HEK293 (cell line): ENCODE measurements around the gene AFP.

Source experiments
- CTCF ChIA-PET: fragments of 350-600 bp; formaldehyde crosslinking; extraction: SDS; loops from one replicate; lab custom pipeline; 2021; ENCODE audit warnings: antibody characterized with exemption; lab: Yijun Ruan, JAX
- POLR2A ChIA-PET: fragments of 300-600 bp; formaldehyde crosslinking; extraction: SDS; loops from one replicate; lab custom pipeline; 2020; ENCODE audit warnings: antibody characterized with exemption, inconsistent platforms; lab: Yijun Ruan, JAX
- H3K27ac ChIP-seq: fragments of 200-500 bp; sonication (Bioruptor generic); 2 replicates; pipeline ENCODE4 v1.5.1; 2014; ENCODE audit warnings: low read depth, low read length, control low read depth, inconsistent platforms; ENCODE audit errors: extremely low read depth
- H3K36me3 ChIP-seq, 2 experiments: fragments of 200-500 bp in 1 of 2; sonication (Bioruptor generic) in 1 of 2; 1 replicate in 1 of 2; 2 replicates in 1 of 2; pipeline ENCODE4 v1.5.1; 2014 to 2017; ENCODE audit warnings: inconsistent platforms in 2 of 2, low read length in 2 of 2; ENCODE audit not compliant: control insufficient read depth in 2 of 2, insufficient read depth in 1 of 2
- H3K4me1 ChIP-seq: fragments of 200-500 bp; sonication (Bioruptor generic); 2 replicates; pipeline ENCODE4 v1.5.1; 2014; ENCODE audit warnings: mild to moderate bottlenecking, low read length, inconsistent platforms; ENCODE audit not compliant: control insufficient read depth, insufficient read depth
- H3K4me3 ChIP-seq: 2 replicates; pipeline ENCODE4 v1.5.1; 2011; ENCODE audit warnings: low read depth, mild to moderate bottlenecking, control low read depth, low read length, moderate library complexity
- H3K9me3 ChIP-seq: fragments of 200-500 bp; sonication (Bioruptor generic); 2 replicates; pipeline ENCODE4 v1.5.1; 2014; ENCODE audit warnings: low read depth, low read length, inconsistent platforms; ENCODE audit not compliant: control insufficient read depth, insufficient read depth
- HOXC10 ChIP-seq: sonication (generic); formaldehyde crosslinking; IDR thresholded peaks from 2 replicates; pipeline ENCODE4 v1.8.1; 2023; ENCODE audit warnings: mild to moderate bottlenecking, missing genetic modification reagents
- IKZF3 ChIP-seq: fragments of 450-650 bp; IDR thresholded peaks from 2 replicates; pipeline ENCODE4 v1.5.0; 2018; ENCODE audit warnings: missing biosample characterization, mild to moderate bottlenecking, missing genetic modification characterization, moderate library complexity
- KLF1 ChIP-seq: fragments of 450-650 bp; formaldehyde crosslinking; IDR thresholded peaks from 2 replicates; pipeline ENCODE4 v1.5.1; 2016; ENCODE audit warnings: missing biosample characterization, missing genetic modification characterization
- SCRT2 ChIP-seq: fragments of 450-650 bp; formaldehyde crosslinking; IDR thresholded peaks from 2 replicates; pipeline ENCODE4 v1.5.1; 2016; ENCODE audit warnings: missing biosample characterization, missing genetic modification characterization
- TCF7L2 ChIP-seq: IDR thresholded peaks from 2 replicates; pipeline ENCODE4 v1.6.1; 2011; ENCODE audit warnings: low read depth, mild to moderate bottlenecking, inconsistent platforms, low read length, moderate library complexity, borderline replicate concordance
- WT1 ChIP-seq: fragments of 450-650 bp; formaldehyde crosslinking; IDR thresholded peaks from 2 replicates; pipeline ENCODE4 v1.5.1; 2016; ENCODE audit warnings: missing biosample characterization, missing genetic modification characterization
- ZBTB8A ChIP-seq: fragments of 450-650 bp; formaldehyde crosslinking; IDR thresholded peaks from 2 replicates; pipeline ENCODE4 v1.5.1; 2016; ENCODE audit warnings: missing biosample characterization, missing genetic modification characterization
- ZIC2 ChIP-seq: fragments of 450-650 bp; formaldehyde crosslinking; IDR thresholded peaks from 2 replicates; pipeline ENCODE4 v1.5.1; 2016; ENCODE audit warnings: missing biosample characterization, missing genetic modification characterization
- ZNF133 ChIP-seq: fragments of 450-650 bp; formaldehyde crosslinking; IDR thresholded peaks from 2 replicates; pipeline ENCODE4 v1.5.1; 2016; ENCODE audit warnings: missing biosample characterization, missing genetic modification characterization
- ZNF202 ChIP-seq: fragments of 450-650 bp; formaldehyde crosslinking; IDR thresholded peaks from 2 replicates; pipeline ENCODE4 v1.5.1; 2016; ENCODE audit warnings: missing biosample characterization, missing genetic modification characterization, borderline replicate concordance
- ZNF221 ChIP-seq: fragments of 450-650 bp; formaldehyde crosslinking; IDR thresholded peaks from 2 replicates; pipeline ENCODE4 v1.5.1; 2017; ENCODE audit warnings: missing biosample characterization, missing genetic modification characterization, borderline replicate concordance
- ZNF24 ChIP-seq: fragments of 450-650 bp; formaldehyde crosslinking; IDR thresholded peaks from 2 replicates; pipeline ENCODE4 v1.5.1; 2016; ENCODE audit warnings: missing biosample characterization, missing genetic modification characterization
- ZNF544 ChIP-seq: fragments of 450-650 bp; formaldehyde crosslinking; IDR thresholded peaks from 2 replicates; pipeline ENCODE4 v1.5.0; 2017; ENCODE audit warnings: missing biosample characterization, missing genetic modification characterization
- ZNF776 ChIP-seq: fragments of 450-650 bp; formaldehyde crosslinking; IDR thresholded peaks from 2 replicates; pipeline ENCODE4 v1.5.0; 2017; ENCODE audit warnings: missing biosample characterization, missing genetic modification characterization, borderline replicate concordance
- TF ChIP-seq, protein P1 (sequence below): fragments of 450-650 bp; formaldehyde crosslinking; IDR thresholded peaks from 2 replicates; pipeline ENCODE4 v1.5.1; 2016; ENCODE audit warnings: missing biosample characterization, missing genetic modification characterization
- TF ChIP-seq, protein P2 (sequence below): fragments of 450-650 bp; formaldehyde crosslinking; IDR thresholded peaks from 2 replicates; pipeline ENCODE4 v1.5.1; 2016; ENCODE audit warnings: missing biosample characterization, missing genetic modification characterization
- TF ChIP-seq, protein P3 (sequence below): fragments of 450-650 bp; formaldehyde crosslinking; IDR thresholded peaks from 2 replicates; pipeline ENCODE4 v1.5.1; 2016; ENCODE audit warnings: missing biosample characterization, missing genetic modification characterization, low read depth
- TF ChIP-seq, protein P4 (sequence below): fragments of 450-650 bp; formaldehyde crosslinking; IDR thresholded peaks from 2 replicates; pipeline ENCODE4 v1.5.0; 2017; ENCODE audit warnings: missing biosample characterization, missing genetic modification characterization, borderline replicate concordance
- TF ChIP-seq, protein P5 (sequence below): fragments of 450-650 bp; formaldehyde crosslinking; IDR thresholded peaks from 2 replicates; pipeline ENCODE4 v1.5.1; 2016; ENCODE audit warnings: missing biosample characterization, missing genetic modification characterization
- TF ChIP-seq, protein P6 (sequence below): fragments of 450-650 bp; formaldehyde crosslinking; IDR thresholded peaks from 2 replicates; pipeline ENCODE4 v1.5.1; 2016; ENCODE audit warnings: missing biosample characterization, missing genetic modification characterization
- TF ChIP-seq, protein P7 (sequence below): fragments of 450-650 bp; formaldehyde crosslinking; IDR thresholded peaks from 2 replicates; pipeline ENCODE4 v1.5.1; 2016; ENCODE audit warnings: missing biosample characterization, missing genetic modification characterization
- TF ChIP-seq, protein P8 (sequence below): fragments of 450-650 bp; formaldehyde crosslinking; IDR thresholded peaks from 2 replicates; pipeline ENCODE4 v1.5.1; 2017; ENCODE audit warnings: missing biosample characterization, missing genetic modification characterization

The AFP gene

DNA sequence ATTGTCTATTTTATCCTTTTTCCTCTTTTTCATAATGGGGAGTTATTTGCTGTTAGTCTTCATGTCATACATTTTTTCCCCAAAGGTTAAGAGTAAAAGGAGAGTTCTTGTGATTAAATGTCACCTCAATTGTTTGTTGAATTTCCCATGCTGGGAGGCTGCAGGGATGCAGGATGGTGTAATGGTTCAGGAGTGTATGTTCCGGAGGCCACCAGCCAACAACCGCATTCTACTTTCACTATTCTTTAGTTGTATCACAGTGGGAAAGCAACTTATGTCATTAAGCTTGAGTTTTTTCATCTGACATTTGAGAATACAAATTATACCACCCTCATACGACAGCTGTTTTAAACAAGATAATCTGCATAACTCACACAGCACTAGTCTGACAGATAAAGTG is 15.4 kb downstream of the AFP start:
- no peak overlapping the region for H3K4me3 ChIP-seq
- no peaks in the 10 kb centered on the region for H3K9me3 ChIP-seq
- H3K4me1 ChIP-seq = no peaks in the 10 kb centered on the region
- POLR2A ChIA-PET = no interaction called here
- CTCF ChIA-PET = interaction anchor here (0.6 to 1.1 kb wide), 2 partner anchors 16 to 110 kb away, joined by 5 read pairs; partner anchors contain the start of gene AFP
- no peak overlapping the region for H3K27ac ChIP-seq
- H3K36me3 ChIP-seq = no peaks in the 10 kb centered on the region
- 0 out of 2 replicates have a peak, but pooled peaks have one; percentile 21 for TF ChIP-seq ZNF24 (tag by site-specific recombination)
- TF ChIP-seq ZIC2 (tag by site-specific recombination) = peak; percentile 94
- TF ChIP-seq, protein P1, sequence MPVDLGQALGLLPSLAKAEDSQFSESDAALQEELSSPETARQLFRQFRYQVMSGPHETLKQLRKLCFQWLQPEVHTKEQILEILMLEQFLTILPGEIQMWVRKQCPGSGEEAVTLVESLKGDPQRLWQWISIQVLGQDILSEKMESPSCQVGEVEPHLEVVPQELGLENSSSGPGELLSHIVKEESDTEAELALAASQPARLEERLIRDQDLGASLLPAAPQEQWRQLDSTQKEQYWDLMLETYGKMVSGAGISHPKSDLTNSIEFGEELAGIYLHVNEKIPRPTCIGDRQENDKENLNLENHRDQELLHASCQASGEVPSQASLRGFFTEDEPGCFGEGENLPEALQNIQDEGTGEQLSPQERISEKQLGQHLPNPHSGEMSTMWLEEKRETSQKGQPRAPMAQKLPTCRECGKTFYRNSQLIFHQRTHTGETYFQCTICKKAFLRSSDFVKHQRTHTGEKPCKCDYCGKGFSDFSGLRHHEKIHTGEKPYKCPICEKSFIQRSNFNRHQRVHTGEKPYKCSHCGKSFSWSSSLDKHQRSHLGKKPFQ (tag by site-specific recombination) = no peak
- no peak for TF ChIP-seq TCF7L2
- TF ChIP-seq ZNF221 = no peak
- TF ChIP-seq ZNF544 (tag by site-specific recombination) = no peak
- TF ChIP-seq, protein P2, sequence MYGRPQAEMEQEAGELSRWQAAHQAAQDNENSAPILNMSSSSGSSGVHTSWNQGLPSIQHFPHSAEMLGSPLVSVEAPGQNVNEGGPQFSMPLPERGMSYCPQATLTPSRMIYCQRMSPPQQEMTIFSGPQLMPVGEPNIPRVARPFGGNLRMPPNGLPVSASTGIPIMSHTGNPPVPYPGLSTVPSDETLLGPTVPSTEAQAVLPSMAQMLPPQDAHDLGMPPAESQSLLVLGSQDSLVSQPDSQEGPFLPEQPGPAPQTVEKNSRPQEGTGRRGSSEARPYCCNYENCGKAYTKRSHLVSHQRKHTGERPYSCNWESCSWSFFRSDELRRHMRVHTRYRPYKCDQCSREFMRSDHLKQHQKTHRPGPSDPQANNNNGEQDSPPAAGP (tag by site-specific recombination) = no peak
- TF ChIP-seq, protein P3, sequence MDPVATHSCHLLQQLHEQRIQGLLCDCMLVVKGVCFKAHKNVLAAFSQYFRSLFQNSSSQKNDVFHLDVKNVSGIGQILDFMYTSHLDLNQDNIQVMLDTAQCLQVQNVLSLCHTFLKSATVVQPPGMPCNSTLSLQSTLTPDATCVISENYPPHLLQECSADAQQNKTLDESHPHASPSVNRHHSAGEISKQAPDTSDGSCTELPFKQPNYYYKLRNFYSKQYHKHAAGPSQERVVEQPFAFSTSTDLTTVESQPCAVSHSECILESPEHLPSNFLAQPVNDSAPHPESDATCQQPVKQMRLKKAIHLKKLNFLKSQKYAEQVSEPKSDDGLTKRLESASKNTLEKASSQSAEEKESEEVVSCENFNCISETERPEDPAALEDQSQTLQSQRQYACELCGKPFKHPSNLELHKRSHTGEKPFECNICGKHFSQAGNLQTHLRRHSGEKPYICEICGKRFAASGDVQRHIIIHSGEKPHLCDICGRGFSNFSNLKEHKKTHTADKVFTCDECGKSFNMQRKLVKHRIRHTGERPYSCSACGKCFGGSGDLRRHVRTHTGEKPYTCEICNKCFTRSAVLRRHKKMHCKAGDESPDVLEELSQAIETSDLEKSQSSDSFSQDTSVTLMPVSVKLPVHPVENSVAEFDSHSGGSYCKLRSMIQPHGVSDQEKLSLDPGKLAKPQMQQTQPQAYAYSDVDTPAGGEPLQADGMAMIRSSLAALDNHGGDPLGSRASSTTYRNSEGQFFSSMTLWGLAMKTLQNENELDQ (tag by site-specific recombination) = no peak
- 0 out of 2 replicates have a peak, but pooled peaks have one; percentile 40 for TF ChIP-seq WT1
- TF ChIP-seq, protein P4, sequence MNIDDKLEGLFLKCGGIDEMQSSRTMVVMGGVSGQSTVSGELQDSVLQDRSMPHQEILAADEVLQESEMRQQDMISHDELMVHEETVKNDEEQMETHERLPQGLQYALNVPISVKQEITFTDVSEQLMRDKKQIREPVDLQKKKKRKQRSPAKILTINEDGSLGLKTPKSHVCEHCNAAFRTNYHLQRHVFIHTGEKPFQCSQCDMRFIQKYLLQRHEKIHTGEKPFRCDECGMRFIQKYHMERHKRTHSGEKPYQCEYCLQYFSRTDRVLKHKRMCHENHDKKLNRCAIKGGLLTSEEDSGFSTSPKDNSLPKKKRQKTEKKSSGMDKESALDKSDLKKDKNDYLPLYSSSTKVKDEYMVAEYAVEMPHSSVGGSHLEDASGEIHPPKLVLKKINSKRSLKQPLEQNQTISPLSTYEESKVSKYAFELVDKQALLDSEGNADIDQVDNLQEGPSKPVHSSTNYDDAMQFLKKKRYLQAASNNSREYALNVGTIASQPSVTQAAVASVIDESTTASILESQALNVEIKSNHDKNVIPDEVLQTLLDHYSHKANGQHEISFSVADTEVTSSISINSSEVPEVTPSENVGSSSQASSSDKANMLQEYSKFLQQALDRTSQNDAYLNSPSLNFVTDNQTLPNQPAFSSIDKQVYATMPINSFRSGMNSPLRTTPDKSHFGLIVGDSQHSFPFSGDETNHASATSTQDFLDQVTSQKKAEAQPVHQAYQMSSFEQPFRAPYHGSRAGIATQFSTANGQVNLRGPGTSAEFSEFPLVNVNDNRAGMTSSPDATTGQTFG (tag by site-specific recombination) = no peak
- TF ChIP-seq KLF1 (tag by site-specific recombination) = no peak
- no peak for TF ChIP-seq ZBTB8A
- TF ChIP-seq, protein P5, sequence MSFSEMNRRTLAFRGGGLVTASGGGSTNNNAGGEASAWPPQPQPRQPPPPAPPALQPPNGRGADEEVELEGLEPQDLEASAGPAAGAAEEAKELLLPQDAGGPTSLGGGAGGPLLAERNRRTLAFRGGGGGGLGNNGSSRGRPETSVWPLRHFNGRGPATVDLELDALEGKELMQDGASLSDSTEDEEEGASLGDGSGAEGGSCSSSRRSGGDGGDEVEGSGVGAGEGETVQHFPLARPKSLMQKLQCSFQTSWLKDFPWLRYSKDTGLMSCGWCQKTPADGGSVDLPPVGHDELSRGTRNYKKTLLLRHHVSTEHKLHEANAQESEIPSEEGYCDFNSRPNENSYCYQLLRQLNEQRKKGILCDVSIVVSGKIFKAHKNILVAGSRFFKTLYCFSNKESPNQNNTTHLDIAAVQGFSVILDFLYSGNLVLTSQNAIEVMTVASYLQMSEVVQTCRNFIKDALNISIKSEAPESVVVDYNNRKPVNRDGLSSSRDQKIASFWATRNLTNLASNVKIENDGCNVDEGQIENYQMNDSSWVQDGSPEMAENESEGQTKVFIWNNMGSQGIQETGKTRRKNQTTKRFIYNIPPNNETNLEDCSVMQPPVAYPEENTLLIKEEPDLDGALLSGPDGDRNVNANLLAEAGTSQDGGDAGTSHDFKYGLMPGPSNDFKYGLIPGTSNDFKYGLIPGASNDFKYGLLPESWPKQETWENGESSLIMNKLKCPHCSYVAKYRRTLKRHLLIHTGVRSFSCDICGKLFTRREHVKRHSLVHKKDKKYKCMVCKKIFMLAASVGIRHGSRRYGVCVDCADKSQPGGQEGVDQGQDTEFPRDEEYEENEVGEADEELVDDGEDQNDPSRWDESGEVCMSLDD (tag by site-specific recombination) = no peak
- 0 out of 2 replicates have a peak, but pooled peaks have one; percentile 20 for TF ChIP-seq IKZF3 (tag by site-specific recombination)
- TF ChIP-seq ZNF133 (tag by site-specific recombination) = no peak
- TF ChIP-seq ZNF202 (tag by site-specific recombination) = no peak
- no peak for TF ChIP-seq HOXC10 (CRISPR knock-in tag)
- TF ChIP-seq, protein P6, sequence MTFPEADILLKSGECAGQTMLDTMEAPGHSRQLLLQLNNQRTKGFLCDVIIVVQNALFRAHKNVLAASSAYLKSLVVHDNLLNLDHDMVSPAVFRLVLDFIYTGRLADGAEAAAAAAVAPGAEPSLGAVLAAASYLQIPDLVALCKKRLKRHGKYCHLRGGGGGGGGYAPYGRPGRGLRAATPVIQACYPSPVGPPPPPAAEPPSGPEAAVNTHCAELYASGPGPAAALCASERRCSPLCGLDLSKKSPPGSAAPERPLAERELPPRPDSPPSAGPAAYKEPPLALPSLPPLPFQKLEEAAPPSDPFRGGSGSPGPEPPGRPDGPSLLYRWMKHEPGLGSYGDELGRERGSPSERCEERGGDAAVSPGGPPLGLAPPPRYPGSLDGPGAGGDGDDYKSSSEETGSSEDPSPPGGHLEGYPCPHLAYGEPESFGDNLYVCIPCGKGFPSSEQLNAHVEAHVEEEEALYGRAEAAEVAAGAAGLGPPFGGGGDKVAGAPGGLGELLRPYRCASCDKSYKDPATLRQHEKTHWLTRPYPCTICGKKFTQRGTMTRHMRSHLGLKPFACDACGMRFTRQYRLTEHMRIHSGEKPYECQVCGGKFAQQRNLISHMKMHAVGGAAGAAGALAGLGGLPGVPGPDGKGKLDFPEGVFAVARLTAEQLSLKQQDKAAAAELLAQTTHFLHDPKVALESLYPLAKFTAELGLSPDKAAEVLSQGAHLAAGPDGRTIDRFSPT (tag by site-specific recombination) = peak; percentile 40; the same call in 1 of the 2 replicates
- no peak for TF ChIP-seq ZNF776 (tag by site-specific recombination)
- no peak for TF ChIP-seq SCRT2 (tag by site-specific recombination)
- TF ChIP-seq, protein P7, sequence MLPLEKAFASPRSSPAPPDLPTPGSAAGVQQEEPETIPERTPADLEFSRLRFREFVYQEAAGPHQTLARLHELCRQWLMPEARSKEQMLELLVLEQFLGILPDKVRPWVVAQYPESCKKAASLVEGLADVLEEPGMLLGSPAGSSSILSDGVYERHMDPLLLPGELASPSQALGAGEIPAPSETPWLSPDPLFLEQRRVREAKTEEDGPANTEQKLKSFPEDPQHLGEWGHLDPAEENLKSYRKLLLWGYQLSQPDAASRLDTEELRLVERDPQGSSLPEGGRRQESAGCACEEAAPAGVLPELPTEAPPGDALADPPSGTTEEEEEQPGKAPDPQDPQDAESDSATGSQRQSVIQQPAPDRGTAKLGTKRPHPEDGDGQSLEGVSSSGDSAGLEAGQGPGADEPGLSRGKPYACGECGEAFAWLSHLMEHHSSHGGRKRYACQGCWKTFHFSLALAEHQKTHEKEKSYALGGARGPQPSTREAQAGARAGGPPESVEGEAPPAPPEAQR (tag by site-specific recombination) = no peak
- TF ChIP-seq, protein P8, sequence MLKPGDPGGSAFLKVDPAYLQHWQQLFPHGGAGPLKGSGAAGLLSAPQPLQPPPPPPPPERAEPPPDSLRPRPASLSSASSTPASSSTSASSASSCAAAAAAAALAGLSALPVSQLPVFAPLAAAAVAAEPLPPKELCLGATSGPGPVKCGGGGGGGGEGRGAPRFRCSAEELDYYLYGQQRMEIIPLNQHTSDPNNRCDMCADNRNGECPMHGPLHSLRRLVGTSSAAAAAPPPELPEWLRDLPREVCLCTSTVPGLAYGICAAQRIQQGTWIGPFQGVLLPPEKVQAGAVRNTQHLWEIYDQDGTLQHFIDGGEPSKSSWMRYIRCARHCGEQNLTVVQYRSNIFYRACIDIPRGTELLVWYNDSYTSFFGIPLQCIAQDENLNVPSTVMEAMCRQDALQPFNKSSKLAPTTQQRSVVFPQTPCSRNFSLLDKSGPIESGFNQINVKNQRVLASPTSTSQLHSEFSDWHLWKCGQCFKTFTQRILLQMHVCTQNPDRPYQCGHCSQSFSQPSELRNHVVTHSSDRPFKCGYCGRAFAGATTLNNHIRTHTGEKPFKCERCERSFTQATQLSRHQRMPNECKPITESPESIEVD (tag by site-specific recombination) = peak; percentile 77
